Neuronal stem cell (in vitro differentiated cells): Measurements from ENCODE around the gene BBS9.

Experiments used
- DNase-seq: peaks from one replicate; pipeline ENCODE4 v3.0.0-alpha.2; 2013; ENCODE audit warnings: low spot score
- H2AFZ ChIP-seq: one replicate; pipeline ENCODE4 v1.6.1; 2013; ENCODE audit warnings: mild to moderate bottlenecking, low read length, inconsistent platforms
- H2AK5ac ChIP-seq: 2 replicates; pipeline ENCODE4 v1.6.1; 2013; ENCODE audit warnings: low read depth, mild to moderate bottlenecking, inconsistent platforms, low read length, moderate library complexity, mixed read lengths
- H2BK120ac ChIP-seq: 2 replicates; pipeline ENCODE4 v1.6.1; 2013; ENCODE audit warnings: low read depth, mild to moderate bottlenecking, inconsistent platforms, low read length, moderate library complexity, mixed read lengths
- H2BK12ac ChIP-seq: one replicate; pipeline ENCODE4 v1.6.1; 2013; ENCODE audit warnings: low read length, inconsistent platforms
- H2BK15ac ChIP-seq: 2 replicates; pipeline ENCODE4 v1.6.1; 2013; ENCODE audit warnings: mild to moderate bottlenecking, low read length, inconsistent platforms, mixed read lengths
- H2BK5ac ChIP-seq: one replicate; pipeline ENCODE4 v1.6.1; 2013; ENCODE audit warnings: inconsistent platforms, mild to moderate bottlenecking, low read length, moderate library complexity
- H3K14ac ChIP-seq: one replicate; pipeline ENCODE4 v1.6.1; 2013; ENCODE audit warnings: low read length, inconsistent platforms
- H3K18ac ChIP-seq: 2 replicates; pipeline ENCODE4 v1.6.1; 2013; ENCODE audit warnings: low read length, inconsistent platforms
- H3K23ac ChIP-seq: 2 replicates; pipeline ENCODE4 v1.6.1; 2013; ENCODE audit warnings: low read depth, mild to moderate bottlenecking, mixed read lengths, low read length, inconsistent platforms; ENCODE audit not compliant: poor library complexity
- H3K27ac ChIP-seq: replicated peaks from 3 replicates; pipeline ENCODE4 v1.5.1; 2013; ENCODE audit warnings: low read length, inconsistent platforms
- H3K27me3 ChIP-seq, 3 experiments: 2 replicates each; pipeline ENCODE4 v1.6.1; 2013; ENCODE audit warnings: low read length in 3 of 3, mild to moderate bottlenecking in 2 of 3, inconsistent platforms in 1 of 3, low read depth in 1 of 3, mixed read lengths in 1 of 3, moderate library complexity in 1 of 3; ENCODE audit not compliant: control insufficient read depth in 3 of 3, insufficient read depth in 3 of 3
- H3K36me3 ChIP-seq, 2 donors: replicated peaks in 1 of 2; 2 replicates each; pipeline ENCODE4 v1.6.1; 2013; ENCODE audit warnings: low read length in 2 of 2; ENCODE audit not compliant: control insufficient read depth in 2 of 2, insufficient read depth in 2 of 2
- H3K4ac ChIP-seq: 2 replicates; pipeline ENCODE4 v1.6.1; 2013; ENCODE audit warnings: inconsistent platforms, mild to moderate bottlenecking, low read length, moderate library complexity
- H3K4me1 ChIP-seq, 2 donors: 1 replicate in 1 of 2; 2 replicates in 1 of 2; pipeline ENCODE4 v1.6.1; 2013; ENCODE audit warnings: low read length in 2 of 2, low read depth in 1 of 2; ENCODE audit not compliant: control insufficient read depth in 2 of 2, insufficient read depth in 1 of 2
- H3K4me2 ChIP-seq: one replicate; pipeline ENCODE4 v1.6.1; 2013; ENCODE audit warnings: mild to moderate bottlenecking, low read length, inconsistent platforms; ENCODE audit not compliant: insufficient read depth, poor library complexity, severe bottlenecking
- H3K4me3 ChIP-seq, 2 donors: 2 replicates each; pipeline ENCODE4 v1.5.1; 2013; ENCODE audit warnings: low read length in 2 of 2, mild to moderate bottlenecking in 2 of 2, inconsistent platforms in 1 of 2, moderate library complexity in 1 of 2
- H3K79me1 ChIP-seq: one replicate; pipeline ENCODE4 v1.6.1; 2013; ENCODE audit warnings: low read depth, mild to moderate bottlenecking, inconsistent platforms, low read length, moderate library complexity
- H3K9ac ChIP-seq: one replicate; pipeline ENCODE4 v1.6.1; 2013; ENCODE audit warnings: mild to moderate bottlenecking, low read depth, low read length, inconsistent platforms; ENCODE audit not compliant: poor library complexity
- H3K9me3 ChIP-seq, 2 donors: replicated peaks in 1 of 2; 2 replicates each; pipeline versions ENCODE3 to v1.6.1; 2013; ENCODE audit warnings: low read length in 2 of 2, mild to moderate bottlenecking in 2 of 2, inconsistent platforms in 1 of 2, low read depth in 1 of 2, mixed read lengths in 1 of 2, moderate library complexity in 1 of 2; ENCODE audit not compliant: control insufficient read depth in 2 of 2, insufficient read depth in 1 of 2
- H4K8ac ChIP-seq: one replicate; pipeline ENCODE4 v1.6.1; 2013; ENCODE audit warnings: low read depth, mild to moderate bottlenecking, inconsistent platforms, low read length, moderate library complexity
- H4K91ac ChIP-seq: one replicate; pipeline ENCODE4 v1.6.1; 2013; ENCODE audit warnings: low read length, low read depth, mild to moderate bottlenecking, inconsistent platforms; ENCODE audit not compliant: poor library complexity
- WGBS, 2 donors: extraction: QIAGEN DNeasy Blood & Tissue Kit; methylation state at CpG; one replicate each; pipeline ENCODE4 v1.1.7; 2013; ENCODE audit warnings: missing lambda C conversion rate in 2 of 2, mixed read lengths in 1 of 2; ENCODE audit not compliant: insufficient read length in 2 of 2, insufficient replicate concordance in 1 of 2; ENCODE audit errors: extremely low coverage in 2 of 2; 5-methylcytosine and 5-hydroxymethylcytosine counted together

The BBS9 gene

DNA sequence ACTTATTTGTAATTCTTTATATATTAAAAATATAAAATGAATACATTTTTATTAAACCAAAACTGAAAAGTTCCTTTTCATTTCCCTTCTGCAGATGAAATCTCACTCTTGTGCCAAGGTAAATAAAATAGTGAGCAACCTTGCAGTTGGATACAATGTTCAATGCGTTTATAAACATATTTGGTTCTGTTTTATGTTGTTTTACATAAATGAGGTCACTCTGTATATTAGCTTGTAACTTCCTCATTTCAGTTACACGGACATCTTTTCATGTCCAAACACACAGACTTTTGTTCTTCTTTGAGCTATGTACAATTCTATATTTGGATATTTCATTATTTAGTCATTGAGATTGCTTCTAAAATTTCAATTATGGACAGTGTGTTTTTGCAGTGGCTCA lies 107.7 kb downstream of the BBS9 start:
- no peak overlapping the region for H3K18ac ChIP-seq

DNA sequence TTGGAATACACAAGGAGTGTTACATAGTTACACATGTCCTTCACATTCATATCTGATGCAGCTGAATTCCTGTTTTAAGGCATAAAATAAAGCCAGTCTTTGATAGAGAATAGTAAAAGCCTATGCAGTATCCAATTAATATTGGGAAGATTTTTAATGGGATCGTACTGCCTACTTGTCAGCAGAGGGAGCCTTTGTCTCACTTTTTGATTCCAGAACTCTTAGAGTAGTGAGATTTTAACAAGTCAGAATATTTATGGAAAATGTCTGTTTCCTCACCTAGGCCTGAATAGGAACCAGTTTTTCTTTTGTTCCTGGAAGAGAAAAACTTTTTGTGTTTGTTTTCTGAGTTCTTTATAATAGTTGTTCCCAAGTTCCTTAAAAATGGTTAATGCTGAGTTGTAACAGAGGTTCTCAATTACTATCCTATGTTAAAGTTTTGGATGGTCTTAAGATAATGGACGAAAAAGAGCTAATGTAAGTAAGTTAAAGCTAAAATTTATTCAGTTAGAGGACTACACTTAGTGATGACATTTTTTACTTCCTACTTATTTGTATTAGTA lies 114.0 kb downstream of the BBS9 start:
- H3K9me3 ChIP-seq = no peaks in the 10 kb centered on the region
- H3K18ac ChIP-seq = no peak overlapping the region
- no peak overlapping the region for H2BK5ac ChIP-seq
- no peak overlapping the region for H4K91ac ChIP-seq
- no peaks in the 10 kb centered on the region for H3K27me3 ChIP-seq
- H2BK12ac ChIP-seq = no peak overlapping the region
- H3K79me1 ChIP-seq = no peaks in the 10 kb centered on the region
- no peak overlapping the region for H3K4me2 ChIP-seq
- H3K27ac ChIP-seq = no peak overlapping the region
- peak; percentile 29 for DNase-seq
- H3K4ac ChIP-seq = no peak overlapping the region
- H3K4me1 ChIP-seq = no peaks in the 10 kb centered on the region
- no peak overlapping the region for H3K9ac ChIP-seq
- no peak overlapping the region for H4K8ac ChIP-seq
- no peak overlapping the region for H2BK15ac ChIP-seq
- H3K23ac ChIP-seq = no peak overlapping the region
- H2BK120ac ChIP-seq = no peak overlapping the region
- no CpG with 5 or more reads among the region's 2 CpGs for WGBS, 2 donors
- H3K36me3 ChIP-seq = no peaks in the 10 kb centered on the region
- no peak overlapping the region for H2AFZ ChIP-seq
- no peak overlapping the region for H3K14ac ChIP-seq
- H2AK5ac ChIP-seq = no peak overlapping the region
- no peak overlapping the region for H3K4me3 ChIP-seq

More for the DNA sequence above, 107.7 kb downstream of the BBS9 start:
- WGBS, 2 donors = no CpG with 5 or more reads among the region's 2 CpGs
- Histone ChIP-seq H2BK5ac (no peak overlapping the region), H3K4me3 (no peak overlapping the region), H2BK120ac (no peak overlapping the region), H3K9me3 (no peaks in the 10 kb centered on the region), H3K36me3 (no peaks in the 10 kb centered on the region), H4K8ac (no peak overlapping the region), H2AK5ac (no peak overlapping the region), H2BK15ac (no peak overlapping the region), H3K27me3 (no peaks in the 10 kb centered on the region), H2BK12ac (no peak overlapping the region), H2AFZ (no peak overlapping the region), H3K23ac (no peak overlapping the region), H3K4me1 (no peaks in the 10 kb centered on the region), H3K27ac (no peak overlapping the region), H4K91ac (no peak overlapping the region), H3K14ac (no peak overlapping the region), H3K4me2 (no peak overlapping the region), H3K79me1 (no peaks in the 10 kb centered on the region), H3K9ac (no peak overlapping the region), H3K4ac (no peak overlapping the region)
- no peak for DNase-seq

DNA sequence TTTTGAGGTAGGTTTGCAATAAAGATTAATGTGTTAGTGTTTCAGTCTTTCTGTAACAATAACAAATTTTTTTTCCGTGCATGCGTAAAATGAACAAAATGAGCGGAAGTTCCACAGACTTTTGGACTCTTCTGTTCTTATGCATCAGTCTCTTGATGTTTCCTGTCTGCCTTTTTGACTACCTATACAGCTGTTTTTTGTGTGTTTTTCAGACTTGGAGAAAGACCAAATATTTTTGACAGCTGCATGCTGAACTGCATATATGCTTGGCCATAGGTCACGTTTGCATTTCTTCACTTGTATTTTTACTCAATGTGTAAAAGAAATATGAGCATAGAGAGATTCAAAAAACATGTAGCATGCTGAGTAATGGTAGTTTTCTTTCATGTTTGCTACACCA lies 119.3 kb downstream of the BBS9 start:
- no peak overlapping the region for H2BK15ac ChIP-seq
- H4K91ac ChIP-seq = no peak overlapping the region
- H2BK5ac ChIP-seq = no peak overlapping the region
- H3K36me3 ChIP-seq = no peaks in the 10 kb centered on the region
- H3K4me1 ChIP-seq = peaks cover 0 to 4% of the 10 kb centered on the region in 2 donors
- no peak overlapping the region for H2AFZ ChIP-seq
- H3K27me3 ChIP-seq = no peaks in the 10 kb centered on the region
- H3K27ac ChIP-seq = no peak overlapping the region
- DNase-seq = no peak
- no peak overlapping the region for H4K8ac ChIP-seq
- H3K79me1 ChIP-seq = no peaks in the 10 kb centered on the region
- no peak overlapping the region for H3K23ac ChIP-seq
- H3K18ac ChIP-seq = no peak overlapping the region
- H3K9me3 ChIP-seq = peaks cover 0 to 8% of the 10 kb centered on the region in 2 donors
- H2AK5ac ChIP-seq = no peak overlapping the region
- no peak overlapping the region for H3K4me2 ChIP-seq
- no peak overlapping the region for H3K4ac ChIP-seq
- no peak overlapping the region for H3K4me3 ChIP-seq
- H3K9ac ChIP-seq = no peak overlapping the region
- WGBS, 2 donors = no CpG with 5 or more reads among the region's 4 CpGs
- H2BK120ac ChIP-seq = no peak overlapping the region
- no peak overlapping the region for H3K14ac ChIP-seq
- H2BK12ac ChIP-seq = no peak overlapping the region

DNA sequence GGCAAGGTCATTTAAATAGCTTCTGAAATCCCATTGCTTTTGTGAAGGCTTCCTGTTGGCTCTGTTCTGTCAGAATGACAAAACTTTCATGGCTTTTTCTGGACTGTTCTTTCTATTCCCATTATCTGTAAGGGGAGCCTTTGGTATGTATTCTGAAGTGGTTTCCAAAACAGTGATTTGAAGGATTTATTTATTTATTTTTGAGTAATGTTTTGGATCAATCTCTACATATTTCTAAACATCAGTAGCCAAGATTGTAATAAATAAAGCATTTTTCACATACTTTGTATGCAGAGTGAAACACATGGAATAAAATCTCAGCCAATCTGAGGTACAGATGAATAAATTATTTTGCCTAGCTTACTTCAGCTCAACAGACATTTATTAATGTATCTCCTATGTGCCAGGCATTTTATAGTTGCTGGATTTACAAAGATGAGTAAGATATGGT lies 121.1 kb downstream of the BBS9 start:
- H3K14ac ChIP-seq = no peak overlapping the region
- DNase-seq = no peak
- no peak overlapping the region for H2BK15ac ChIP-seq
- no peaks in the 10 kb centered on the region for H3K36me3 ChIP-seq
- no peak overlapping the region for H4K91ac ChIP-seq
- H2AK5ac ChIP-seq = no peak overlapping the region
- no peak overlapping the region for H3K4ac ChIP-seq
- no peak overlapping the region for H2BK120ac ChIP-seq
- H3K27ac ChIP-seq = no peak overlapping the region
- H3K27me3 ChIP-seq = no peaks in the 10 kb centered on the region
- no peak overlapping the region for H3K23ac ChIP-seq
- no peak overlapping the region for H3K18ac ChIP-seq
- H3K4me3 ChIP-seq = no peak overlapping the region
- no peaks in the 10 kb centered on the region for H3K79me1 ChIP-seq
- peaks cover 0 to 4% of the 10 kb centered on the region in 2 donors for H3K4me1 ChIP-seq
- H3K4me2 ChIP-seq = no peak overlapping the region
- H2BK12ac ChIP-seq = no peak overlapping the region
- H2BK5ac ChIP-seq = no peak overlapping the region
- H3K9me3 ChIP-seq = peaks cover 0 to 8% of the 10 kb centered on the region in 2 donors
- H2AFZ ChIP-seq = no peak overlapping the region
- no peak overlapping the region for H4K8ac ChIP-seq
- H3K9ac ChIP-seq = no peak overlapping the region
